Activated CD4-positive, alpha-beta T cell treated with anti-CD3 and anti-CD28 coated beads, Interleukin-2, Interleukin-4, amounts not matched to agents 100 ng/mL and 50 ng/mL, durations not matched to agents 16 hours and 8 hours (primary cell): Measurements from ENCODE around the gene PKP3.
"Not testable (repeated sequence)": the region's sequence is repeated elsewhere in the genome, so short reads cannot be mapped to it uniquely, and the experiment has no call there.

Experiments
- DNase-seq: peaks from one replicate; pipeline ENCODE4 v3.0.0-alpha.2; 2020; ENCODE audit warnings: low spot score

Gene PKP3

GRCh38 chr11:412641-413119 lies 18.7 kb downstream of the PKP3 start:
- DNase-seq, result no peak

- no peak for DNase-seq
Observed at GRCh38 chr11:413120-414081, 19.4 kb downstream of the PKP3 start.

- no peak for DNase-seq
Observed at GRCh38 chr11:414318-414857, 20.4 kb downstream of the PKP3 start.

GRCh38 chr11:415640-416041 lies 21.6 kb downstream of the PKP3 start:
- DNase-seq, result no peak

- no peak for DNase-seq
Observed at GRCh38 chr11:416051-416756, 22.2 kb downstream of the PKP3 start.

- no peak for DNase-seq
Observed at GRCh38 chr11:416757-417621, 23.0 kb downstream of the PKP3 start.

GRCh38 chr11:417652-418342 lies 23.8 kb downstream of the PKP3 start:
- DNase-seq, result no peak

GRCh38 chr11:418343-419247 lies 24.6 kb downstream of the PKP3 start:
- no peak for DNase-seq

GRCh38 chr11:419248-420005 lies 25.4 kb downstream of the PKP3 start:
- DNase-seq, result no peak

- DNase-seq, result no peak
Observed at GRCh38 chr11:420054-420910, 26.3 kb downstream of the PKP3 start.

- DNase-seq, result no peak
Observed at GRCh38 chr11:420911-421321, 26.9 kb downstream of the PKP3 start.

GRCh38 chr11:422249-422656 lies 28.2 kb downstream of the PKP3 start:
- no peak for DNase-seq

- no peak for DNase-seq
Observed at GRCh38 chr11:424232-424631, 30.2 kb downstream of the PKP3 start.

GRCh38 chr11:424766-425165 lies 30.8 kb downstream of the PKP3 start:
- not testable (repeated sequence) for DNase-seq

- no peak for DNase-seq
Observed at GRCh38 chr11:425301-425700, 31.3 kb downstream of the PKP3 start.

- DNase-seq, result no peak
Observed at GRCh38 chr11:426851-427250, 32.8 kb downstream of the PKP3 start.

GRCh38 chr11:428295-428694 lies 34.3 kb downstream of the PKP3 start:
- DNase-seq, result no peak

GRCh38 chr11:429391-429790 lies 35.4 kb downstream of the PKP3 start:
- DNase-seq, result no peak
